UCSD-AML1 (cell line): ENCODE results near the gene CDK5RAP3.
A peak's percentile ranks its signal among the peaks of the same experiment; 100 is the strongest.
"Not testable (repeated sequence)": the region's sequence is repeated elsewhere in the genome, so short reads cannot be mapped to it uniquely, and the experiment has no call there.

ENCODE experiments used
- DNase-seq: peaks from one replicate; lab custom pipeline; 2025; ENCODE audit not compliant: unreplicated experiment; lab: John Stamatoyannopoulos, UW

The CDK5RAP3 gene

GRCh38 chr17:47996201-47996600 lies 25.3 kb downstream of the CDK5RAP3 start:
- DNase-seq = no peak

DNA sequence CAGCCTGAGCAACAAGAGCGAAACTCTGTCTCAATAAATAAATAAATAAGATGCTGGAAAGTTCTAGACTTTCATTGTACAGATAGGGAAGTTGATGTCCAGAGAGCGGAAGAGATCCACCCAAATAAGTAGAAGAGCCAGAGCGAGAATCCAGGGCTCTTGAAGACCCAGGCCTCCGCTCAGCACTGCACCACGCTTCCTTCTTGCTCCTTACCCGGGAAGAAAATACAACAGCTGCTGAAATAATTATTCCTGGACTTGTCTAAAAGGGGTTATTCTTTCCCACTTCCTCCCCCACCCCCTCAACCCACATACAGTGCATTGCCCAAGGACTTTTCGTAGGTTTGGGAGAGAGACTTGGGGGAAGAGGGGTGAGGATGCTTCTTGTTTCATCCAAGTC lies 26.7 kb downstream of the CDK5RAP3 start:
- no peak for DNase-seq

DNA sequence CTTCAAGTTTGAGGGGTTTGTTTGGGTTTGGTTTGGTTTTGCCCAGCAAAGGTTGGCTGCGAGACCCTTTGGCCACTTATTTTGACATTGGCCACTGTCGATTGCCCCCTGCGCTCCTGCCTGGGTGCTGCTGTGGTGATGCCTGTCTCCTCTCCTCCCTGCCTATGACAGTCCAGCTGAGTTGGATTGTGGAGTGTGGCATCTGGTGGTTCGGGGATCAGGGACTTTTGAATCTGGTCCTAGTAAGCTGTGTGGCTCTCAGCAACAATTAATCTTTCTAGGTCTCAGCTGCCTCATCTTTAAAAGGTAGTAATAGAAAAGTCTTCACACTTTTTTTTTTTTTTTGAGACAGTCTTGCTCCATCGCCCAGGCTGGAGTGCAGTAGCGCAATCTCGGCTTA lies 27.1 kb downstream of the CDK5RAP3 start:
- DNase-seq = no peak

- DNase-seq = no peak
These were observed 28.7 kb downstream of the CDK5RAP3 start for GRCh38 chr17:47999582-47999981.

GRCh38 chr17:48001197-48001596 lies 30.3 kb downstream of the CDK5RAP3 start:
- DNase-seq = no peak

GRCh38 chr17:48001657-48002056 lies 30.7 kb downstream of the CDK5RAP3 start:
- DNase-seq = not testable (repeated sequence)

- DNase-seq = no peak
These were observed 31.5 kb downstream of the CDK5RAP3 start for GRCh38 chr17:48002266-48002915.

GRCh38 chr17:48002916-48003416 lies 32.1 kb downstream of the CDK5RAP3 start:
- DNase-seq = no peak

GRCh38 chr17:48003417-48004151 lies 32.7 kb downstream of the CDK5RAP3 start:
- DNase-seq = no peak

DNA sequence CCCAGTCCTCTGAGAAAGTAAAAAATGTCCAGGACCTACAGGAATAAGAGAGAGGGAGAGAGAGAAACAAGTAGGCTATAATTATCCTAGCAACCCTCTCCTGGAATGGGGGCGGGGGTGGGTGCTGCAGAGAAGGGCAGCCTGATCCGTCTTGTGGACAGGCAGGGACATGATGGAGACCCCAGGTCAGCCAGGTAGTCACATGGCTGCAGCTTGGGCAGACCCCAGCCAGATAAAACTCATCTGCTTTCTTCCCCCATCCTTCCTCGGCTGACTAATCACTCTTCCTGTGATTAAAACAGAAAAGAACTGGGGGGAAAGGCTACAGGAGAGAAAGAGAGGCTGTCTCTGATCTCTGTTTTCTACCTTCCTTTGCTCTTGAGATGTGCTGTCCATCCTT lies 34.1 kb downstream of the CDK5RAP3 start:
- no peak for DNase-seq

DNA sequence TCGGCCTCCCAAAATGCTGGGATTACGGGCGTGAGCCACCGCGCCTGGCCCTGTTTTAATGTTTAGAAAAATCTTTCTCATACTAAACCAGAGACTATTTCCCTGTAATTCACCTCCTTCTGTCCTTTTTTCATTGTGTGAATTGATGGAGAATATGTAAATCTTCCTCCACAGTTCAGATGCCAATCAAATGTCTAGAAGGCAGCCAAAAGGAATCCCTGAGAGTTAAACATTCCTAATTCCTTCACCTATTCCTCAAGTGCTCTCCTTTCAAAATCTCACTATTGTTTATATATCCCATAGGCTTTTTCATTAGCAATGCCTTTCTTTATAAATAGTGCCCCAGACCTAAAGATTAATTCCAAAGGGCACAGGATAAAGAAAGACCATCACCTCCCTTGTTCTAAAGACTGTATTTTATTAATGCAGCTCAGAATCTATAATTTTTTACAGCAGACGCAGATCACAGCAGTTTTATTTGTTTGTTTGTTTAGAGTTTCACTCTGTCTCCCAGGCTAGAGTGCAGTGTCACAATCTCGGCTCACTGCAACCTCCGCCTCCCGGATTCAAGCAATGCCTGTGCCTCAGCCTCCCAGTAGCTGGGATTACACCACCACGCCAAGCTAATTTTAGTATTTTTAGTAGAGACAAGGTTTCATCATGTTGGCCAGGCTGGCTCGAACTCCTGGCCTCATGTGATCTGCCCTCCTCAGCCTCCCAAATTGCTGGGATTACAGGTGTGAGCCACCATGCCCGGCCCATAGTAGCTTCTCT lies 36.2 kb downstream of the CDK5RAP3 start:
- no peak for DNase-seq

GRCh38 chr17:48010193-48010592 lies 39.3 kb downstream of the CDK5RAP3 start:
- DNase-seq = no peak

GRCh38 chr17:48011405-48012150 lies 40.7 kb downstream of the CDK5RAP3 start:
- peak; percentile 30 for DNase-seq

GRCh38 chr17:48012151-48012520 lies 41.2 kb downstream of the CDK5RAP3 start:
- DNase-seq = no peak

GRCh38 chr17:48012654-48013053 lies 41.7 kb downstream of the CDK5RAP3 start:
- no peak for DNase-seq

DNA sequence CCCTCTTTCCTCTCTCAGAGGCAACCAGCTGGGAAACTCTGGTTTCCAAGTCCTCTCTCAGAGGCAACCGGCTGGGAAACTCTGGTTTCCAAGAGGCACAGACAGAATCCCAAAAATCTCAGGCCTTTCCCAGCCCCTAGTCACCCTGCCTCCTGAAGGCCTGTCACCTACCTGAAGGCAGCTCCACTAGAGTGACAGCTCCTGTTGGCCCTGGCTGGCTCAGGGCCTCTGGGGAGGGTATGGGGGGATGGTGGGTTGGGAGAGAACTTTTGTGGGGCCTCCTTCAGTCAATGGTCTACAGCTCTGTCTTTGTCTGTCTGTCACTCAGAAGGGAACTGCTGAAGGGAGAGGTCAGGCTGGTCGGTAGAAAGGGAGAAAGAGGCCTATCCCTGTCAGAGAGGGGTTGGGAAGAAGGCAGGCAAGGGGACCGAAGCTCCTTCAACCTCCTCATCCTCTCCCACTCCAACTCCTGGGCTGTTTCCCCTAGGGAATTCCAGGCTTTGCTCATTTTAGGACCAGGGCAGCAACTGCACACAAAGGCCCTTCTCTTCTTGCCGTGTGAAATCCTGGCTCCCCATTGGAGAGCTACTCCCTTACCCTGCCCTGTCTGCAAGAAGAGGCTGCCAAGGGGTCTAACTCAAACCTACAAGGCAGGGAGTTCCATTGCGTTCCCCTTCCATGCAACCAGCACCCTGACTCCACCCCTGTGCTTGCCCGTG lies 43.1 kb downstream of the CDK5RAP3 start:
- DNase-seq = no peak

- DNase-seq = no peak
These were observed 43.7 kb downstream of the CDK5RAP3 start for GRCh38 chr17:48014595-48015111.

GRCh38 chr17:48016112-48016511 lies 45.2 kb downstream of the CDK5RAP3 start:
- DNase-seq = no peak

GRCh38 chr17:48017817-48018158 lies 46.9 kb downstream of the CDK5RAP3 start:
- not testable (repeated sequence) for DNase-seq

DNA sequence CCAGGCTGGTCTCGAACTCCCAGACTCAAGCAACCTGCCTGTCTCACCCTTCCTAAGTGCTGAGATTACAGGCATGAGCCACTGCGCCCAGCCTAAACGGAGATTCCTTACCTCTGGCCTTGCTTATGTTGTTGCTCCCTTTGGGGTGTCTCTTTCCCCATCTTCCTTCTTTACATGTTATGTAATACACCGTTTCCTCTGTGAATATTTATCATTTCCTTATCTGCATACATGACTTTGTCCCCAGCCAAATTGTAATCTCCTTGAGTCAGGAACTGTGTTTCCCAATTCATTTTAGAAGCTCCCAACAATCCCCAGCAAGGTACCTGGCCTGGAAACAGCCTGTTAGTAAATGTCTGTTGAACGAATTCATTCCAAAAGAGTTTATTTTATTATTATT lies 51.0 kb downstream of the CDK5RAP3 start:
- no peak for DNase-seq
